Measurements from ENCODE around the gene USB1.

The USB1 gene

GRCh38 chr16:58000706-58001676 lies at the start of gene USB1:
USB1 (plus strand) TSS chr16:58001407; CDS start chr16:58001484, 77 bp downstream.
- peak; percentile 83 for DNase-seq

GRCh38 chr16:57952909-57953308 lies 48.3 kb upstream of the USB1 start:
- no peak for DNase-seq

- no peak for DNase-seq
These were observed 47.4 kb upstream of the USB1 start for GRCh38 chr16:57953857-57954256.

- DNase-seq, result no peak
These were observed 45.5 kb upstream of the USB1 start for GRCh38 chr16:57955572-57956188.

GRCh38 chr16:57956270-57956808 lies 44.9 kb upstream of the USB1 start:
- DNase-seq, result no peak

GRCh38 chr16:57956924-57957672 lies 44.1 kb upstream of the USB1 start:
- DNase-seq, result no peak

- DNase-seq, result no peak
These were observed 43.4 kb upstream of the USB1 start for GRCh38 chr16:57957673-57958392.

GRCh38 chr16:57958544-57958943 lies 42.7 kb upstream of the USB1 start:
- no peak for DNase-seq

- DNase-seq, result no peak
These were observed 42.1 kb upstream of the USB1 start for GRCh38 chr16:57959121-57959520.

- no peak for DNase-seq
These were observed 41.4 kb upstream of the USB1 start for GRCh38 chr16:57959804-57960203.

GRCh38 chr16:57960310-57960709 lies 40.9 kb upstream of the USB1 start:
- no peak for DNase-seq

GRCh38 chr16:57960826-57961472 lies 40.3 kb upstream of the USB1 start:
- no peak for DNase-seq

GRCh38 chr16:57961538-57961937 lies 39.7 kb upstream of the USB1 start:
- no peak for DNase-seq

GRCh38 chr16:57962046-57962445 lies 39.2 kb upstream of the USB1 start:
- DNase-seq, result no peak

- no peak for DNase-seq
These were observed 38.5 kb upstream of the USB1 start for GRCh38 chr16:57962756-57963155.

- DNase-seq, result no peak
These were observed 37.0 kb upstream of the USB1 start for GRCh38 chr16:57964157-57964700.

- no peak for DNase-seq
These were observed 34.9 kb upstream of the USB1 start for GRCh38 chr16:57966204-57966771.

- DNase-seq, result no peak
These were observed 34.2 kb upstream of the USB1 start for GRCh38 chr16:57966986-57967385.

- DNase-seq, result no peak
These were observed 33.3 kb upstream of the USB1 start for GRCh38 chr16:57967916-57968315.

- no peak for DNase-seq
These were observed 31.6 kb upstream of the USB1 start for GRCh38 chr16:57969451-57970123.

- DNase-seq, result no peak
These were observed 30.9 kb upstream of the USB1 start for GRCh38 chr16:57970319-57970718.
